ENCODE results near the gene ALK.

Gene ALK

GRCh38 chr2:29811378-29811777 is 110.0 kb downstream of the ALK start:
- Histone ChIP-seq H3K4me1 (ENCODE audit: control insufficient read depth in 1 of 2, insufficient read depth in 2 of 2, low read length in 2 of 2) (no peaks in the 10 kb centered on the region), H3K36me3 (ENCODE audit: control insufficient read depth in 1 of 2, insufficient read depth in 2 of 2, low read length in 2 of 2) (no peaks in the 10 kb centered on the region), H3K9me3 (ENCODE audit: control insufficient read depth in 1 of 2, low read length in 2 of 2) (no peaks in the 10 kb centered on the region), H3K27ac (ENCODE audit: low read length) (no peak overlapping the region), H3K27me3 (ENCODE audit: low read depth, low read length) (no peaks in the 10 kb centered on the region), H3K4me3 (ENCODE audit: low read depth in 1 of 2, low read length in 2 of 2) (no peak overlapping the region)

GRCh38 chr2:29810956-29811355 is 110.4 kb downstream of the ALK start:
- H3K4me1 ChIP-seq (ENCODE audit: control insufficient read depth in 1 of 2, insufficient read depth in 2 of 2, low read length in 2 of 2): no peaks in the 10 kb centered on the region
- H3K27me3 ChIP-seq (ENCODE audit: low read depth, low read length): no peaks in the 10 kb centered on the region
- H3K4me3 ChIP-seq (ENCODE audit: low read depth in 1 of 2, low read length in 2 of 2): no peak overlapping the region
- H3K27ac ChIP-seq (ENCODE audit: low read length): no peak overlapping the region
- H3K9me3 ChIP-seq (ENCODE audit: control insufficient read depth in 1 of 2, low read length in 2 of 2): no peaks in the 10 kb centered on the region
- no peaks in the 10 kb centered on the region for H3K36me3 ChIP-seq (ENCODE audit: control insufficient read depth in 1 of 2, insufficient read depth in 2 of 2, low read length in 2 of 2)

GRCh38 chr2:29808321-29808720 is 113.1 kb downstream of the ALK start:
- Histone ChIP-seq H3K36me3 (ENCODE audit: control insufficient read depth in 1 of 2, insufficient read depth in 2 of 2, low read length in 2 of 2) (no peaks in the 10 kb centered on the region), H3K27ac (ENCODE audit: low read length) (no peak overlapping the region), H3K27me3 (ENCODE audit: low read depth, low read length) (no peaks in the 10 kb centered on the region), H3K4me3 (ENCODE audit: low read depth in 1 of 2, low read length in 2 of 2) (no peak overlapping the region), H3K9me3 (ENCODE audit: control insufficient read depth in 1 of 2, low read length in 2 of 2) (no peaks in the 10 kb centered on the region), H3K4me1 (ENCODE audit: control insufficient read depth in 1 of 2, insufficient read depth in 2 of 2, low read length in 2 of 2) (no peaks in the 10 kb centered on the region)

GRCh38 chr2:29807082-29807481 is 114.3 kb downstream of the ALK start:
- H3K4me3 ChIP-seq (ENCODE audit: low read depth in 1 of 2, low read length in 2 of 2): no peak overlapping the region
- H3K27me3 ChIP-seq (ENCODE audit: low read depth, low read length): no peaks in the 10 kb centered on the region
- H3K27ac ChIP-seq (ENCODE audit: low read length): no peak overlapping the region
- H3K36me3 ChIP-seq (ENCODE audit: control insufficient read depth in 1 of 2, insufficient read depth in 2 of 2, low read length in 2 of 2): no peaks in the 10 kb centered on the region
- no peaks in the 10 kb centered on the region for H3K4me1 ChIP-seq (ENCODE audit: control insufficient read depth in 1 of 2, insufficient read depth in 2 of 2, low read length in 2 of 2)
- H3K9me3 ChIP-seq (ENCODE audit: control insufficient read depth in 1 of 2, low read length in 2 of 2): no peaks in the 10 kb centered on the region

- Histone ChIP-seq H3K36me3 (ENCODE audit: control insufficient read depth in 1 of 2, insufficient read depth in 2 of 2, low read length in 2 of 2) (no peaks in the 10 kb centered on the region), H3K9me3 (ENCODE audit: control insufficient read depth in 1 of 2, low read length in 2 of 2) (no peaks in the 10 kb centered on the region), H3K27me3 (ENCODE audit: low read depth, low read length) (no peaks in the 10 kb centered on the region), H3K4me1 (ENCODE audit: control insufficient read depth in 1 of 2, insufficient read depth in 2 of 2, low read length in 2 of 2) (no peaks in the 10 kb centered on the region), H3K4me3 (ENCODE audit: low read depth in 1 of 2, low read length in 2 of 2) (no peak overlapping the region), H3K27ac (ENCODE audit: low read length) (no peak overlapping the region)
Measured at GRCh38 chr2:29806461-29806860, 114.9 kb downstream of the ALK start.

GRCh38 chr2:29804671-29805070 is 116.7 kb downstream of the ALK start:
- Histone ChIP-seq H3K4me1 (ENCODE audit: control insufficient read depth in 1 of 2, insufficient read depth in 2 of 2, low read length in 2 of 2) (no peaks in the 10 kb centered on the region), H3K27me3 (ENCODE audit: low read depth, low read length) (no peaks in the 10 kb centered on the region), H3K9me3 (ENCODE audit: control insufficient read depth in 1 of 2, low read length in 2 of 2) (no peaks in the 10 kb centered on the region), H3K4me3 (ENCODE audit: low read depth in 1 of 2, low read length in 2 of 2) (no peak overlapping the region), H3K27ac (ENCODE audit: low read length) (no peak overlapping the region), H3K36me3 (ENCODE audit: control insufficient read depth in 1 of 2, insufficient read depth in 2 of 2, low read length in 2 of 2) (no peaks in the 10 kb centered on the region)

GRCh38 chr2:29803537-29803936 is 117.8 kb downstream of the ALK start:
- H3K4me1 ChIP-seq (ENCODE audit: control insufficient read depth in 1 of 2, insufficient read depth in 2 of 2, low read length in 2 of 2): no peaks in the 10 kb centered on the region
- no peak overlapping the region for H3K27ac ChIP-seq (ENCODE audit: low read length)
- no peak overlapping the region for H3K4me3 ChIP-seq (ENCODE audit: low read depth in 1 of 2, low read length in 2 of 2)
- no peaks in the 10 kb centered on the region for H3K36me3 ChIP-seq (ENCODE audit: control insufficient read depth in 1 of 2, insufficient read depth in 2 of 2, low read length in 2 of 2)
- no peaks in the 10 kb centered on the region for H3K9me3 ChIP-seq (ENCODE audit: control insufficient read depth in 1 of 2, low read length in 2 of 2)
- no peaks in the 10 kb centered on the region for H3K27me3 ChIP-seq (ENCODE audit: low read depth, low read length)

- Histone ChIP-seq H3K4me3 (ENCODE audit: low read depth in 1 of 2, low read length in 2 of 2) (no peak overlapping the region), H3K27ac (ENCODE audit: low read length) (no peak overlapping the region), H3K4me1 (ENCODE audit: control insufficient read depth in 1 of 2, insufficient read depth in 2 of 2, low read length in 2 of 2) (no peaks in the 10 kb centered on the region), H3K9me3 (ENCODE audit: control insufficient read depth in 1 of 2, low read length in 2 of 2) (no peaks in the 10 kb centered on the region), H3K36me3 (ENCODE audit: control insufficient read depth in 1 of 2, insufficient read depth in 2 of 2, low read length in 2 of 2) (no peaks in the 10 kb centered on the region), H3K27me3 (ENCODE audit: low read depth, low read length) (no peaks in the 10 kb centered on the region)
Measured at GRCh38 chr2:29802986-29803385, 118.4 kb downstream of the ALK start.

GRCh38 chr2:29799628-29800027 is 121.8 kb downstream of the ALK start:
- Histone ChIP-seq H3K4me1 (ENCODE audit: control insufficient read depth in 1 of 2, insufficient read depth in 2 of 2, low read length in 2 of 2) (no peaks in the 10 kb centered on the region), H3K36me3 (ENCODE audit: control insufficient read depth in 1 of 2, insufficient read depth in 2 of 2, low read length in 2 of 2) (no peaks in the 10 kb centered on the region), H3K27me3 (ENCODE audit: low read depth, low read length) (no peaks in the 10 kb centered on the region), H3K27ac (ENCODE audit: low read length) (no peak overlapping the region), H3K9me3 (ENCODE audit: control insufficient read depth in 1 of 2, low read length in 2 of 2) (no peaks in the 10 kb centered on the region), H3K4me3 (ENCODE audit: low read depth in 1 of 2, low read length in 2 of 2) (no peak overlapping the region)

GRCh38 chr2:29797916-29798315 is 123.5 kb downstream of the ALK start:
- H3K9me3 ChIP-seq (ENCODE audit: control insufficient read depth in 1 of 2, low read length in 2 of 2): no peaks in the 10 kb centered on the region
- H3K36me3 ChIP-seq (ENCODE audit: control insufficient read depth in 1 of 2, insufficient read depth in 2 of 2, low read length in 2 of 2): no peaks in the 10 kb centered on the region
- no peak overlapping the region for H3K27ac ChIP-seq (ENCODE audit: low read length)
- no peaks in the 10 kb centered on the region for H3K4me1 ChIP-seq (ENCODE audit: control insufficient read depth in 1 of 2, insufficient read depth in 2 of 2, low read length in 2 of 2)
- H3K4me3 ChIP-seq (ENCODE audit: low read depth in 1 of 2, low read length in 2 of 2): no peak overlapping the region
- no peaks in the 10 kb centered on the region for H3K27me3 ChIP-seq (ENCODE audit: low read depth, low read length)

GRCh38 chr2:29796446-29796845 is 124.9 kb downstream of the ALK start:
- Histone ChIP-seq H3K27me3 (ENCODE audit: low read depth, low read length) (no peaks in the 10 kb centered on the region), H3K36me3 (ENCODE audit: control insufficient read depth in 1 of 2, insufficient read depth in 2 of 2, low read length in 2 of 2) (no peaks in the 10 kb centered on the region)

GRCh38 chr2:29789911-29790485 is 131.4 kb downstream of the ALK start:
- Histone ChIP-seq H3K27me3 (ENCODE audit: low read depth, low read length) (no peaks in the 10 kb centered on the region), H3K27ac (ENCODE audit: low read length) (no peak overlapping the region), H3K4me3 (ENCODE audit: low read depth in 1 of 2, low read length in 2 of 2) (no peak overlapping the region), H3K9me3 (ENCODE audit: control insufficient read depth in 1 of 2, low read length in 2 of 2) (no peaks in the 10 kb centered on the region), H3K4me1 (ENCODE audit: control insufficient read depth in 1 of 2, insufficient read depth in 2 of 2, low read length in 2 of 2) (no peaks in the 10 kb centered on the region), H3K36me3 (ENCODE audit: control insufficient read depth in 1 of 2, insufficient read depth in 2 of 2, low read length in 2 of 2) (no peaks in the 10 kb centered on the region)

More at GRCh38 chr2:29796446-29796845, 124.9 kb downstream of the ALK start:
- no peaks in the 10 kb centered on the region for H3K4me1 ChIP-seq (ENCODE audit: control insufficient read depth in 1 of 2, insufficient read depth in 2 of 2, low read length in 2 of 2)
- no peak overlapping the region for H3K4me3 ChIP-seq (ENCODE audit: low read depth in 1 of 2, low read length in 2 of 2)
- H3K9me3 ChIP-seq (ENCODE audit: control insufficient read depth in 1 of 2, low read length in 2 of 2): no peaks in the 10 kb centered on the region
- H3K27ac ChIP-seq (ENCODE audit: low read length): no peak overlapping the region
